GM23338 (cell line): Measurements from ENCODE around the gene CDH4. TPM values are rescaled to one million over a fixed set of nuclear protein-coding genes. Genes with fewer than 3 reads are reported as not detected.

Source experiments
- ATAC-seq: fragments of 200-7000 bp; cut with Tn5 transposase; 3 replicates; pipeline ENCODE4 v1.9.1; 2020
- DNase-seq: peaks from one replicate; pipeline ENCODE4 v3.0.0-alpha.2; 2015; ENCODE audit warnings: low spot score
- H2AFZ ChIP-seq: fragments of 200-600 bp; sonication (generic); 2 replicates; pipeline ENCODE4 v1.8.0; 2016; ENCODE audit warnings: antibody characterized with exemption, mild to moderate bottlenecking, moderate library complexity
- H3F3A ChIP-seq: fragments of 200-600 bp; sonication (generic); replicated peaks from 2 replicates; pipeline ENCODE4 v1.8.0; 2017; ENCODE audit warnings: antibody characterized with exemption, mixed run types, low read depth
- H3K27ac ChIP-seq: fragments of 200-600 bp; sonication (generic); 2 replicates; pipeline ENCODE4 v1.6.1; 2016; ENCODE audit warnings: low read depth
- H3K27me3 ChIP-seq: fragments of 200-600 bp; sonication (generic); 2 replicates; pipeline ENCODE4 v1.8.0; 2016; ENCODE audit warnings: mild to moderate bottlenecking, mixed run types, moderate library complexity; ENCODE audit not compliant: insufficient read depth
- H3K36me3 ChIP-seq: fragments of 200-600 bp; sonication (generic); 2 replicates; pipeline ENCODE4 v1.8.0; 2016; ENCODE audit warnings: mild to moderate bottlenecking; ENCODE audit not compliant: insufficient read depth
- H3K4me1 ChIP-seq: fragments of 200-600 bp; sonication (generic); 2 replicates; pipeline ENCODE4 v1.8.0; 2016; ENCODE audit warnings: mild to moderate bottlenecking, moderate library complexity; ENCODE audit not compliant: insufficient read depth
- H3K4me2 ChIP-seq: fragments of 200-600 bp; sonication (generic); 2 replicates; pipeline ENCODE4 v1.7.1; 2017; ENCODE audit warnings: mixed run types
- H3K4me3 ChIP-seq: fragments of 200-600 bp; sonication (generic); 2 replicates; pipeline ENCODE4 v1.6.1; 2016; ENCODE audit warnings: mixed run types
- H3K79me2 ChIP-seq: fragments of 200-600 bp; sonication (generic); replicated peaks from 2 replicates; pipeline ENCODE4 v1.8.0; 2017; ENCODE audit warnings: mild to moderate bottlenecking; ENCODE audit not compliant: insufficient read depth
- H3K9me2 ChIP-seq: fragments of 200-600 bp; sonication (generic); 2 replicates; pipeline ENCODE4 v1.8.0; 2017; ENCODE audit not compliant: insufficient read depth
- H4K20me1 ChIP-seq: fragments of 200-600 bp; sonication (generic); replicated peaks from 2 replicates; pipeline ENCODE4 v1.8.0; 2017; ENCODE audit warnings: mild to moderate bottlenecking; ENCODE audit not compliant: insufficient read depth
- H3K27ac Mint-ChIP-seq: 2 replicates; pipeline ENCODE4 v1.8.0; 2020; ENCODE audit warnings: inconsistent platforms, mild to moderate bottlenecking, moderate library complexity, mixed read lengths
- H3K27me3 Mint-ChIP-seq: 3 replicates; pipeline ENCODE4 v1.8.0; 2022; ENCODE audit warnings: low read depth, mild to moderate bottlenecking, moderate library complexity, mixed read lengths, inconsistent platforms; ENCODE audit not compliant: insufficient read depth, poor library complexity
- H3K36me3 Mint-ChIP-seq: 3 replicates; pipeline ENCODE4 v1.8.0; 2021; ENCODE audit warnings: low read depth, mild to moderate bottlenecking, inconsistent platforms, moderate library complexity, mixed read lengths
- H3K4me1 Mint-ChIP-seq: 3 replicates; pipeline ENCODE4 v1.8.0; 2020; ENCODE audit warnings: mild to moderate bottlenecking, inconsistent platforms, mixed read lengths
- H3K4me3 Mint-ChIP-seq: 3 replicates; pipeline ENCODE4 v1.8.0; 2021; ENCODE audit warnings: moderate library complexity, mild to moderate bottlenecking, inconsistent platforms, mixed read lengths
- H3K9me3 Mint-ChIP-seq: 3 replicates; pipeline ENCODE4 v1.8.0; 2020; ENCODE audit warnings: moderate library complexity, mild to moderate bottlenecking, inconsistent platforms, mixed read lengths
- CREB1 ChIP-seq: fragments of 250-450 bp; sonication (Bioruptor Pico); IDR thresholded peaks from 2 replicates; pipeline ENCODE4 v1.5.0; 2020; ENCODE audit warnings: low read depth, mild to moderate bottlenecking, moderate library complexity
- CTCF ChIP-seq, 2 experiments: fragments of 200-600 bp in 1 of 2; sonication (generic) in 1 of 2; conservative IDR thresholded peaks; 2 replicates each; pipeline versions ENCODE4 v1.5.1 to v1.6.1; 2016 to 2017; ENCODE audit warnings: antibody characterized with exemption in 2 of 2, low read depth in 2 of 2, mild to moderate bottlenecking in 2 of 2, moderate library complexity in 1 of 2
- ETS1 ChIP-seq: IDR thresholded peaks from 2 replicates; pipeline ENCODE4 v1.6.1; 2016; ENCODE audit warnings: antibody characterized with exemption
- EZH2 ChIP-seq: fragments of 200-600 bp; sonication (generic); IDR thresholded peaks from one replicate; pipeline ENCODE4 v1.8.0; 2017; ENCODE audit warnings: antibody characterized with exemption, mild to moderate bottlenecking, low read depth; ENCODE audit not compliant: unreplicated experiment
- JUNB ChIP-seq: IDR thresholded peaks from one replicate; pipeline ENCODE4 v1.6.1; 2016; ENCODE audit warnings: antibody characterized with exemption; ENCODE audit not compliant: unreplicated experiment
- NANOG ChIP-seq: IDR thresholded peaks from 2 replicates; pipeline ENCODE4 v1.6.1; 2016; ENCODE audit warnings: antibody characterized with exemption, borderline replicate concordance
- POLR2AphosphoS5 ChIP-seq: IDR thresholded peaks from 2 replicates; pipeline ENCODE4 v1.6.1; 2016; ENCODE audit warnings: antibody characterized with exemption, low read depth
- REST ChIP-seq: IDR thresholded peaks from one replicate; pipeline ENCODE4 v1.6.1; 2018; ENCODE audit warnings: antibody characterized with exemption; ENCODE audit not compliant: unreplicated experiment
- STAT1 ChIP-seq: IDR thresholded peaks from one replicate; pipeline ENCODE4 v1.6.1; 2016; ENCODE audit warnings: antibody characterized with exemption; ENCODE audit not compliant: unreplicated experiment
- ZNF114 ChIP-seq: fragments of 250-450 bp; sonication (Bioruptor Pico); IDR thresholded peaks from 2 replicates; pipeline ENCODE4 v1.5.0; 2020; ENCODE audit warnings: mild to moderate bottlenecking, moderate library complexity
- ZNF331 ChIP-seq: fragments of 250-450 bp; sonication (Bioruptor Pico); IDR thresholded peaks from 2 replicates; pipeline ENCODE4 v1.5.0; 2020; ENCODE audit warnings: low read depth, mild to moderate bottlenecking, moderate library complexity
- polyA plus RNA-seq: library from polyadenylated mRNA; unstranded; fragments of >200 nt; fragmentation: Nextera tagmentation; extraction: Ambion mirVana; gene quantifications from 2 replicates; pipeline ENCODE4 v1.2.1, GENCODE V29; 2016
- total RNA-seq: library from RNA; depleted of rRNA; stranded (reverse); fragments of >200 nt; shearing (Covaris generic); gene quantifications from 2 replicates; pipeline ENCODE4 v1.2.3, GENCODE V29; 2014

CDH4 gene
- total and polyA plus RNA-seq, 2 experiments from 2014 or later = 1.2 to 4.2 TPM

GRCh38 chr20:61666471-61666832 lies 414.4 kb downstream of the CDH4 start:
- Mint-ChIP-seq H3K4me1 (no peaks in the 10 kb centered on the region), H3K27ac (no peak overlapping the region), H3K36me3 (no peaks in the 10 kb centered on the region), H3K27me3 (peaks cover 19% of the 10 kb centered on the region), H3K4me3 (no peak overlapping the region), H3K9me3 (peaks cover 2% of the 10 kb centered on the region)
- TF ChIP-seq REST = no peak
- TF ChIP-seq CTCF (conservative IDR thresholded peaks at IDR 0.05; ENCODE audit: low read depth in 2 of 2) = no peak
- DNase-seq (no peak), ATAC-seq (no peak)
- Histone ChIP-seq H3K9me2 (no peaks in the 10 kb centered on the region), H3K27ac (no peak overlapping the region), H3K36me3 (no peaks in the 10 kb centered on the region), H3K4me2 (no peak overlapping the region), H3K4me3 (no peak overlapping the region), H3F3A (no peaks in the 10 kb centered on the region), H3K79me2 (no peaks in the 10 kb centered on the region), H3K27me3 (no peaks in the 10 kb centered on the region), H2AFZ (no peak overlapping the region), H4K20me1 (no peaks in the 10 kb centered on the region), H3K4me1 (no peaks in the 10 kb centered on the region)

- Mint-ChIP-seq H3K4me3 (no peak overlapping the region), H3K4me1 (no peaks in the 10 kb centered on the region), H3K27me3 (peaks cover 19% of the 10 kb centered on the region), H3K9me3 (peaks cover 3% of the 10 kb centered on the region), H3K27ac (no peak overlapping the region), H3K36me3 (no peaks in the 10 kb centered on the region)
- H3K4me2 ChIP-seq = no peak overlapping the region
- no peaks in the 10 kb centered on the region for H3K79me2 ChIP-seq
- no peaks in the 10 kb centered on the region for H4K20me1 ChIP-seq
- H3K27ac ChIP-seq = no peak overlapping the region
- H3F3A ChIP-seq = no peaks in the 10 kb centered on the region
- DNase-seq (no peak), ATAC-seq (no peak)
- no peaks in the 10 kb centered on the region for H3K27me3 ChIP-seq
- no peak overlapping the region for H2AFZ ChIP-seq
- no peak overlapping the region for H3K4me3 ChIP-seq
- no peaks in the 10 kb centered on the region for H3K36me3 ChIP-seq
- no peaks in the 10 kb centered on the region for H3K9me2 ChIP-seq
- H3K4me1 ChIP-seq = no peaks in the 10 kb centered on the region
- TF ChIP-seq NANOG = no peak
- TF ChIP-seq ETS1 = no peak
- TF ChIP-seq ZNF114 (CRISPR knock-in tag) = no peak
- TF ChIP-seq ZNF331 (CRISPR knock-in tag) = no peak
- TF ChIP-seq EZH2 = no peak
- TF ChIP-seq CREB1 (CRISPR knock-in tag) = no peak
- TF ChIP-seq CTCF (conservative IDR thresholded peaks at IDR 0.05; ENCODE audit: low read depth in 2 of 2) = no peak
- TF ChIP-seq STAT1 = no peak
- no peak for TF ChIP-seq JUNB
- TF ChIP-seq REST = no peak
- no peak for TF ChIP-seq POLR2AphosphoS5
These were observed 415.2 kb downstream of the CDH4 start for GRCh38 chr20:61667056-61667792.
